Measurements from ENCODE around the gene PRKG2. TPM values are rescaled to one million over a fixed set of nuclear protein-coding genes. Genes with fewer than 3 reads are reported as not detected.

PRKG2 gene
- total RNA-seq, 4 donors from 2014 or later: 0.44 to 4.1 (median 1.1) TPM

- TF ChIP-seq CTCF (IDR thresholded peaks at IDR 0.05; ENCODE audit: low read depth): no peak
Measured at GRCh38 chr4:81071013-81071412, 144.0 kb downstream of the PRKG2 start.

GRCh38 chr4:81069706-81070331 lies 145.2 kb downstream of the PRKG2 start:
- TF ChIP-seq CTCF (IDR thresholded peaks at IDR 0.05; ENCODE audit: low read depth): no peak

- no peak for TF ChIP-seq CTCF (IDR thresholded peaks at IDR 0.05; ENCODE audit: low read depth)
Measured at GRCh38 chr4:81065446-81065845, 149.6 kb downstream of the PRKG2 start.

- no peak for TF ChIP-seq CTCF (IDR thresholded peaks at IDR 0.05; ENCODE audit: low read depth)
Measured at GRCh38 chr4:81062001-81062400, 153.0 kb downstream of the PRKG2 start.

GRCh38 chr4:81061344-81061730 lies 153.7 kb downstream of the PRKG2 start:
- no peak for TF ChIP-seq CTCF (IDR thresholded peaks at IDR 0.05; ENCODE audit: low read depth)

GRCh38 chr4:81060587-81061343 lies 154.3 kb downstream of the PRKG2 start:
- TF ChIP-seq CTCF (IDR thresholded peaks at IDR 0.05; ENCODE audit: low read depth): no peak

GRCh38 chr4:81058621-81059020 lies 156.4 kb downstream of the PRKG2 start:
- TF ChIP-seq CTCF (IDR thresholded peaks at IDR 0.05; ENCODE audit: low read depth): no peak
